Astrocyte of the hippocampus (primary cell): ENCODE results near the gene SLFN5.
"Not testable (repeated sequence)": the region's sequence is repeated elsewhere in the genome, so short reads cannot be mapped to it uniquely, and the experiment has no call there.

Experiments used
- DNase-seq: peaks from one replicate; pipeline ENCODE4 v3.0.0; 2011; ENCODE audit warnings: low read depth, low spot score

SLFN5 gene

GRCh38 chr17:35242158-35242804 lies 591 bp upstream of the SLFN5 start:
- DNase-seq: peak; percentile 67

- peak; percentile 56 for DNase-seq
These were observed 879 bp downstream of the SLFN5 start for GRCh38 chr17:35243561-35244340.

DNA sequence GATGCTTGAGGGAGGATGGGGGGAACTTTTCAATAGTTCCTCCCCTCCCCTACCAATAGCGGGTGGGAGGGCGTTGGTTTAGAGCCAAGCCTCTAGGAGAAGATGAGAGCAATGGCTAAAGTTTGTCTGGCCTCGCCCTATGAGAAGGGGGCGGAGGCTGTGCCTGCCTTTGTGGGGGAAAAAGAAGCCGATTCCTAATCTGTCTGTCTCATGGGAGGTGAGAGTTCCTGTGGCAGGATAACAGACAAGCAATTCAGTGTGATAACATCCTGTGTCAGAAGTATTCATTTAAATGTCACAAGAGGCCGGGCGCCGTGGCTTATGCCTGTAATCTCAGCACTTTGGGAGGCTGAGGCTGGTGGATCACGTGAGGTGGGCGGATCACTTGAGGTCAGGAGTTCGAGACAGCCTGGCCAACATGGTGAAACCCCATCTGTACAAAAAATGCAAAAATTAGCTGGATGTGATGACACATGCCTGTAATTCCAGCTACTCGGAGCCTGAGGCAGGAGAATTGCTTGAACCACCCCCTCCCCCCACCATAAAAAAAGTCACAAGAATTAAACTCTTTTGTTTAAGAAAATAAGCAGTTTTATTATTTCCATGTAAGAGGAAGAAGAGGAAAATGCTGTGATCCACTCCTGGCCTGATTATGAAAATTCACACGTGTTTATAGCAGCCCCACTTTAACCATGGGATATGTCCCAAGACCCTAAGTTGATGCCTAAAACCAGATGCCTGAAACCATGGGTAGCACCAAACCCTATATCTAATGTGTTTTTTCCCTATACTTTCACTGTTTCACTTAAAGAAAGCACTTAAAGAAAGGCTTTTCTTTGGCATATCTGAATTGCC lies 1.7 kb downstream of the SLFN5 start:
- peak; percentile 63 for DNase-seq

DNA sequence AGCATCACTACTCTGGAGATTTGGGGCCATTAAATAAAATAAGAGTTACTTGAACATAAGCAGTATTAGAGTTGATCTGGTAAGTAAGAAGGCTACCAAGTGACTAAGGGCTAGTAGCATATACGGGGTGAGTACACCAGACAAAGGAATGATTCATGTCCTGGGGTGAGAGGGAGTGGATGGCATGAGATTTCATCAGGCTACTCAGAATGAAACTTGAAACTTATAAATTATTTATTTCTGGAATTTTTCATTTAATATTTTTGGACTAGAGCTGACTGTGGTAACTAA lies 2.3 kb downstream of the SLFN5 start:
- DNase-seq: peak; percentile 70

DNA sequence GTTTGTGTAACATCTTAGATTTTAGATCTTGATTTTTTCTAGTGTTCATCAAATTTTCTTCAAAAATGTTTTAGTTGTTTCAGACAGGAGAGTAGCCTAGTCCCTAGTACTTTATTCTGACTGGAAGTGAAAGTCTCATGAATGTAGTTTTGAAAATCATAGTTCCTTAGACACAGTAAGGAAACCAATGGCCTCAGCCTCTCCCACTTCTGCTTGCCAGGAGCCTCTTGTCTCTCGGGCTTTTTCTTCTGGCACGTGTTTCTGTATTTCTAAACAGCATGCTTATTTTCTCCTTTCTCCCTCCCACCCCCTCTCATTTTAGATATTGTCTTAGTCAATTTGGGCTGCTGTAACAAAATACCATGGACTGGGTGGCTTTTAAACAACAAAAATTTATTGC lies 9.8 kb downstream of the SLFN5 start:
- DNase-seq: no peak

GRCh38 chr17:35254107-35254773 lies 11.4 kb downstream of the SLFN5 start:
- peak; percentile 89 for DNase-seq

GRCh38 chr17:35255316-35255715 lies 12.4 kb downstream of the SLFN5 start:
- no peak for DNase-seq

DNA sequence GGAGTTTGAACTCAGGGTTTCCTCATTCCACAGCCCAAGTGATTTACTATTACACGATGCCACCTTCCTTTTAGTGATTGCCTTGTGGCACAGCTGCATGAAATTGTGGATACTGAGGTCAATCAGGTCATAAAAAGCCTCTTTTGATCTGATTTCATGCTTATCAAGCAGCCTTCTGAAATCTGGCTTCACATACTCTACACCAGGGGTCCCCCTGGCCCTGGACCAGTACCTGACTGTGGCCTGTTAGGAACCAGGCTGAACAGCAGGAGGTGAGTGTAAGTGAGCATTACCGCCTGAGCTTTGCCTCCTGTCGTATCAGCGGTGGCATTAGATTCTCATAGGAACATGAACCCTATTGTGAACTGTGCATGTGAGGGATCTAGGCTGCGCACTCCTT lies 13.8 kb downstream of the SLFN5 start:
- no peak for DNase-seq

GRCh38 chr17:35257208-35257659 lies 14.4 kb downstream of the SLFN5 start:
- peak; percentile 79 for DNase-seq

- no peak for DNase-seq
These were observed 16.1 kb downstream of the SLFN5 start for GRCh38 chr17:35259001-35259400.

DNA sequence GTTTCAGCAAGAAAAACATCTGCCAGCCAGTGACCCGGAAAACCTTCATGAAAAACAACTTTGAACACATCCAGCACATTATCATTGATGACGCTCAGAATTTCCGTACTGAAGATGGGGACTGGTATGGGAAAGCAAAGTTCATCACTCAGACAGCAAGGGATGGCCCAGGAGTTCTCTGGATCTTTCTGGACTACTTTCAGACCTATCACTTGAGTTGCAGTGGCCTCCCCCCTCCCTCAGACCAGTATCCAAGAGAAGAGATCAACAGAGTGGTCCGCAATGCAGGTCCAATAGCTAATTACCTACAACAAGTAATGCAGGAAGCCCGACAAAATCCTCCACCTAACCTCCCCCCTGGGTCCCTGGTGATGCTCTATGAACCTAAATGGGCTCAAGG lies 22.2 kb downstream of the SLFN5 start:
- no peak for DNase-seq

- DNase-seq: no peak
These were observed 22.8 kb downstream of the SLFN5 start for GRCh38 chr17:35265566-35266141.

DNA sequence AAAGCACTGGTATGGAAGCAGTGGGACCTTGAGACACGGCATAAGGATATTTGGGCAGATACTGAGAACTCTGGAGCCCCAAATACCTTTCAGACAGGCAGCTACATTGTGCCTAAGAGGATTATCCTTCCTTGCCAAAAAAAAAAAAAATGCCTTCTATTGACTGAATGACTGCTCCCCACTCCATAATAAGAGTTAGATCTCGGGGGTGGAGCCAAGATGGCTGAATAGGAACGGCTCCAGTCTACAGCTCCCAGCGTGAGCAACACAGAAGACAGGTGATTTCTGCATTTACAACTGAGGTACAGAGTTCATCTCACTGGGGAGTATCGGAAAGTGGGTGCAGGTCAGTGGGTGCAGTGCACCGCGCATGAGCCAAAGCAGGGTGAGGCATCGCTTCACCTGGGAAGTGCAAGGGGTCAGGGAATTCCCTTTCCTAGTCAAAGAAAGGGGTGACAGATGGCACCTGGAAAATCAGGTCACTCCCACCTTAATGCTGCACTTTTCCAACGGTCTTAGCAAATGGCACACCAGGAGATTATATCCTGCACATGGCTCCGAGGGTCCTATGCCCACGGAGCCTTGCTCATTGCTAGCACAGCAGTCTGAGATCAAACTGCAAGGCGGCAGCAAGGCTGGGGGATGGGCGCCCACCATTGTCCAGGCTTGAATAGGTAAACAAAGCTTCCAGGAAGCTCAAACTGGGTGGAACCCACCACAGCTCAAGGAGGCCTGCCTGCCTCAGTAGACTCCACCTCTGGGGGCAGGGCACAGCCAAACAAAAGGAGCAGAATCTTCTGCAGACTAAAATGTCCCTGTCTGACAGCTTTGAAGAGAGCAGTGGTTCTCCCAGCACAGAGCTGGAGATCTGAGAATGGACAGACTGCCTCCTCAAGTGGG lies 31.5 kb downstream of the SLFN5 start:
- DNase-seq: not testable (repeated sequence)

- DNase-seq: not testable (repeated sequence)
These were observed 35.6 kb downstream of the SLFN5 start for GRCh38 chr17:35278454-35278853.

GRCh38 chr17:35278876-35279275 lies 36.0 kb downstream of the SLFN5 start:
- DNase-seq: not testable (repeated sequence)

DNA sequence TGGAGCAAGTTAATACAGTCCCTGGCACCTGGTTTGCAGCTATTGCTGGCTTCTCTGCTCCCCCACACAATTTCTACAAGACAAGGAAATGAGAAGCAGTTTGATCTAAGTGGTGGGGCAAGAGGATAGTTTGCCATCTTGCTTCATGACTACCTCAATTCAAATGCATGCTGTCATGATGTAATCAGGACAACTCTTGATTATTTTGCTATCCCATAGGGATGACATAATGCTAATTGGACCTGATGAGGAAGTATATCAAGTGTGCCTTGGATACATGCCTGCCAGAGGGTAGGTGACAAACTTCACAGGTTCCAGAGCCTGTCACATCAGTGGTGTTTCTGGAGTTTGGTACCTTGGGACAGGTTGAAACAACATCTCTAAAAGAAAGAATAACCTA lies 40.9 kb downstream of the SLFN5 start:
- no peak for DNase-seq

DNA sequence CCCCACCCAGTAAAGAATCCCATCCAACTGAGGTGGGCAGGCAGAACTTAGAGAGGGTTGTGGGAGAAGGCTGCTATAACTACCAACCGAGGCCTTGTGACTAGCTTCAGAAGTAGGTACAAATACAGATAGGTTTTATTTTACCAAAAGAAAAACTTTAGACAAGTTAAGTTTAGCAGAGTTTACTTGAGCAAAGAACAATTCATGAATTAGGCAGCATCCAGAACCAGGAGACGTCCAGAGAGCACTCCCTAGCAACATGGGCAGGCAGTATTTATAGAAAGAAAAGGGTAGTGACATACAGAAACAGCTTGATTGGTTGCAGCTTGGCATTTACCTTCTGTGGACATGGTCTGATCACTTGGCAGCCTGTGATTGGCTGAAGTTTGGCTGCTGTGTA lies 42.1 kb downstream of the SLFN5 start:
- DNase-seq: no peak

DNA sequence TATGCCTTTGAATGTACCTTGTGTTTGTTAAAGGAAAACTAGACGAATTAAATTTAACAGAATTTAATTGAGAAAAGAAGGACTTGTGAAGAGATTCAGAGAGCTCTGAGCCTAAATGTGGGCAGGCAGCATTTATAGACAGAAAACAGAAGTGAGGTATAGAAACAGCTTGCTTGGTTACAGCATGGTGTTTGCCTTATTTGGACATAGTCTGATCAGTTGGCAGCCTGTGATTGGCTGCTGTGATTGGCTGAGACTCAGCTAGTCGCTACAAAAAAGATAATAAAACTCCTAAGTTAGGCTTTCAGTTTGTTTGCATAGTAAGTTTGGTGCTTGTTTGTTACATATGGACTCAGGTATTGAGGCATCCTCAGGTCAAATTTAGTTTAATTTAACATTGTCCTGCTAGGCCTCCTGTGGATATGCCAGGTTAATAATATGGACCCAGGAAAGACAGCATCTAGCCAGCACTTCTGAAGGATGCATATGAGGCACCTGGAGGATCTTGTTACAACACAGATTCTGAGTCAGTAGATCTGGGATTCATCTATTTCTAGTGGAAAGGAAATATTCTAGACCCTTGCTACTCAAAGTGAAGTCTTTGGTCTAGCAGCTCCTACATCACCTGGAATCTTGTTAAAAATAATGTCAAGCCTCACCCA lies 43.4 kb downstream of the SLFN5 start:
- no peak for DNase-seq

DNA sequence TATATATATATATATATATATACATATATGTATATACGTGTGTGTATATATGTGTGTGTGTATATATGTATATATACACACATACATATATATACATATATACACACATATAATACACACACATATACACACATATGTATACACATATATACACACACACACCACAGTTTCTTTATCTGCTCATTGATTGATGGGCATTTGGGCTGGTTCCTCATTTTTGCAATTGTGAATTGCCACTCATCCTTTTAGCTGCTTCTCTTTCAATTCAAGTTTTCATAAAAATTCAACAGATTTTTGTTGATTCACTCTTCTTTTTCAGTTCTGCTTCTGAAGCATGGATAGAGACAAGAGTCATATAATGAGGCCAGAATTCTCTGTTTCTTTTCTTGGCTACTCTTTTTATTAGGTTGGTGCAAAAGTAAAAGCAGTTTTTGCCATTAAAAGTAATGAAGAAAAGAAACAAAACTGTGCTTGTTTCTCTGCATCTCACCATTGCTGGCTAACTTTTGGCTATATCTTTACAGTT lies 44.5 kb downstream of the SLFN5 start:
- no peak for DNase-seq

- no peak for DNase-seq
These were observed 46.4 kb downstream of the SLFN5 start for GRCh38 chr17:35289222-35289621.
